Calu3 (cell line): Measurements from ENCODE around the gene FAM3D. TPM values are rescaled to one million over a fixed set of nuclear protein-coding genes. Genes with fewer than 3 reads are reported as not detected.

Experiments
- BruUV-seq: library from RNA; stranded (reverse); fragments of 400-500 nt; replicated peaks from 2 replicates; lab custom pipeline; 2021; lab: Mats Ljungman, UMichigan
- CTCF ChIA-PET: fragments of 300-600 bp; sonication (Branson Sonifier 250); formaldehyde crosslinking; loops from one replicate; lab custom pipeline; 2022; ENCODE audit warnings: antibody characterized with exemption; lab: Charles Lee
- DNase-seq: peaks from one replicate; pipeline ENCODE4 v3.0.0; 2022
- H3K27ac Mint-ChIP-seq: one replicate; pipeline ENCODE4 v1.8.0; 2022; ENCODE audit warnings: mixed read lengths; ENCODE audit not compliant: unreplicated experiment
- H3K27me3 Mint-ChIP-seq: one replicate; pipeline ENCODE4 v1.8.0; 2022; ENCODE audit warnings: mixed read lengths; ENCODE audit not compliant: unreplicated experiment
- H3K36me3 Mint-ChIP-seq: one replicate; pipeline ENCODE4 v1.8.0; 2022; ENCODE audit warnings: mild to moderate bottlenecking, moderate library complexity, mixed read lengths; ENCODE audit not compliant: insufficient read depth, unreplicated experiment
- H3K4me1 Mint-ChIP-seq: one replicate; pipeline ENCODE4 v1.8.0; 2022; ENCODE audit warnings: mild to moderate bottlenecking, low read depth, mixed read lengths; ENCODE audit not compliant: unreplicated experiment
- H3K4me3 Mint-ChIP-seq: one replicate; pipeline ENCODE4 v1.8.0; 2022; ENCODE audit warnings: mild to moderate bottlenecking, low read depth, moderate library complexity, mixed read lengths; ENCODE audit not compliant: unreplicated experiment
- H3K9me3 Mint-ChIP-seq: one replicate; pipeline ENCODE4 v1.8.0; 2022; ENCODE audit warnings: low read depth, mixed read lengths; ENCODE audit not compliant: unreplicated experiment
- CTCF ChIP-seq: fragments of 200-600 bp; IDR thresholded peaks from one replicate; pipeline ENCODE4 v1.8.0; 2022; ENCODE audit warnings: antibody characterized with exemption; ENCODE audit not compliant: unreplicated experiment
- intact Hi-C: fragments of 100-400 bp; cut with micrococcal nuclease; formaldehyde crosslinking; loops from one replicate; pipeline ENCODE4 v1.10.0; 2022; ENCODE audit not compliant: unreplicated experiment
- total RNA-seq: library from RNA; stranded (reverse); gene quantifications from 2 replicates; pipeline ENCODE4 v1.2.3, GENCODE V29; 2022

Gene FAM3D
- total RNA-seq, 1 experiment from 2014 or later: 3.0 TPM

GRCh38 chr3:58639842-58640241 is 26.7 kb downstream of the FAM3D start:
- BruUV-seq: no TSS peak
- intact Hi-C loops: loop anchor here (1.0 to 10.0 kb wide), 4 partner anchors 91 to 413 kb away; no protein-coding TSS in a partner anchor
- peaks cover 15% of the 10 kb centered on the region for H3K27me3 Mint-ChIP-seq
- H3K27ac Mint-ChIP-seq: no peak overlapping the region
- CTCF ChIA-PET: interaction anchor here (0.9 to 2.1 kb wide), 3 partner anchors 10 to 92 kb away, joined by 3 to 13 read pairs (median 4); no protein-coding TSS in a partner anchor
- H3K36me3 Mint-ChIP-seq: no peaks in the 10 kb centered on the region
- no peak overlapping the region for H3K4me3 Mint-ChIP-seq
- no peak for TF ChIP-seq CTCF
- H3K4me1 Mint-ChIP-seq: peaks cover 7% of the 10 kb centered on the region
- H3K9me3 Mint-ChIP-seq: no peaks in the 10 kb centered on the region
- DNase-seq: no peak

- Mint-ChIP-seq H3K9me3 (no peaks in the 10 kb centered on the region), H3K27ac (no peak overlapping the region), H3K4me3 (no peak overlapping the region), H3K27me3 (peaks cover 15% of the 10 kb centered on the region), H3K36me3 (no peaks in the 10 kb centered on the region), H3K4me1 (peaks cover 7% of the 10 kb centered on the region)
- TF ChIP-seq CTCF: no peak
- CTCF ChIA-PET: interaction anchor here (0.9 kb wide), 1 partner anchor 92 kb away, joined by 3 read pairs; no protein-coding TSS in a partner anchor
- no peak for DNase-seq
- intact Hi-C loops: no loop called here
- no TSS peak for BruUV-seq
These were observed 27.6 kb downstream of the FAM3D start for GRCh38 chr3:58639001-58639400.

- DNase-seq: no peak
- no peak for TF ChIP-seq CTCF
- intact Hi-C loops: no loop called here
- no peaks in the 10 kb centered on the region for H3K9me3 Mint-ChIP-seq
- BruUV-seq: no TSS peak
- CTCF ChIA-PET: interaction anchor here (0.7 to 1.7 kb wide), 2 partner anchors 70 to 93 kb away, joined by 3 to 4 read pairs; no protein-coding TSS in a partner anchor
- H3K27ac Mint-ChIP-seq: no peak overlapping the region
- H3K36me3 Mint-ChIP-seq: no peaks in the 10 kb centered on the region
- H3K27me3 Mint-ChIP-seq: peaks cover 15% of the 10 kb centered on the region
- H3K4me3 Mint-ChIP-seq: no peak overlapping the region
- H3K4me1 Mint-ChIP-seq: peaks cover 7% of the 10 kb centered on the region
These were observed 28.0 kb downstream of the FAM3D start for GRCh38 chr3:58638591-58638990.

GRCh38 chr3:58637509-58637908 is 29.1 kb downstream of the FAM3D start:
- Mint-ChIP-seq H3K36me3 (no peaks in the 10 kb centered on the region), H3K27me3 (peaks cover 15% of the 10 kb centered on the region), H3K9me3 (no peaks in the 10 kb centered on the region), H3K27ac (no peak overlapping the region), H3K4me3 (no peak overlapping the region), H3K4me1 (peaks cover 7% of the 10 kb centered on the region)
- BruUV-seq: no TSS peak
- DNase-seq: no peak
- no peak for TF ChIP-seq CTCF
- intact Hi-C loops: no loop called here
- CTCF ChIA-PET: interaction anchor here (1.7 kb wide), 1 partner anchor 94 kb away, joined by 4 read pairs; no protein-coding TSS in a partner anchor
